ENCODE measurements around the gene FERMT1. TPM values are rescaled to one million over a fixed set of nuclear protein-coding genes. Genes with fewer than 3 reads are reported as not detected.

FERMT1 gene
- total RNA-seq, 1 experiment from 2014 or later: 70.8 TPM

DNA sequence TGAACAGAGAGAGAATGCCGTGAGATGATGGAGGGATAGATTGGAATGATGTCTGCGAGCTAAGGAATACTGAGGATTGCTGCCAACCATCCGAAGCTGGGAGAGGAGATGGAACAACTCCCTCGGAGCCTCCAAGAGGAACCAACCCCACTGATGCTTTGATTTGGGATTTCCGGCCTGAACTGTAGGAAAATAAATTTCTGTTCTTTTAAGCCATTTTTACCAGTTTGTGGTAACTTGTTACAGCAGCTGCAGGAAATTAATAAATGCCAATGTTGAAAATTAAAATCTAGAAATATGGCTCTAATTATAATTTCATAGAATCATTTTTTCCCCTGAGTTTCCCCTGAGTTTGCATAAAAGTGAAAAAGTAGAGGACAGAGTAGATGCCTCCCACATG is 83.1 kb downstream of the FERMT1 start:
- no peak for ATAC-seq
- BruUV-seq (replicated peaks): no TSS peak
- H3K36me3 ChIP-seq (ENCODE audit: low read depth, low read length): peaks cover 41% of the 10 kb centered on the region
- H3F3A ChIP-seq (ENCODE audit: low read length, unreplicated experiment): no peaks in the 10 kb centered on the region
- POLR2A ChIA-PET (ENCODE audit: unreplicated experiment): no interaction called here
- no peaks in the 10 kb centered on the region for H4K20me1 ChIP-seq (ENCODE audit: low read length)
- H2AFZ ChIP-seq (ENCODE audit: low read length): no peak overlapping the region
- H3K9ac ChIP-seq (ENCODE audit: low read length): no peak overlapping the region
- no peak for DNase-seq
- CTCF ChIA-PET: interaction anchor here (0.6 kb wide), 1 partner anchor 475 kb away, joined by 5 read pairs; no protein-coding TSS in a partner anchor
- no peak overlapping the region for H3K27ac ChIP-seq (ENCODE audit: low read length)
- H3K9me2 ChIP-seq (replicated peaks; ENCODE audit: low read length): no peaks in the 10 kb centered on the region
- TF ChIP-seq EZH2phosphoT487 (IDR thresholded peaks at IDR 0.05; ENCODE audit: borderline replicate concordance, low read length) (no peak), EZH2 (IDR thresholded peaks at IDR 0.05; ENCODE audit: low read length, unreplicated experiment) (no peak)
- TF ChIP-seq, protein P1, sequence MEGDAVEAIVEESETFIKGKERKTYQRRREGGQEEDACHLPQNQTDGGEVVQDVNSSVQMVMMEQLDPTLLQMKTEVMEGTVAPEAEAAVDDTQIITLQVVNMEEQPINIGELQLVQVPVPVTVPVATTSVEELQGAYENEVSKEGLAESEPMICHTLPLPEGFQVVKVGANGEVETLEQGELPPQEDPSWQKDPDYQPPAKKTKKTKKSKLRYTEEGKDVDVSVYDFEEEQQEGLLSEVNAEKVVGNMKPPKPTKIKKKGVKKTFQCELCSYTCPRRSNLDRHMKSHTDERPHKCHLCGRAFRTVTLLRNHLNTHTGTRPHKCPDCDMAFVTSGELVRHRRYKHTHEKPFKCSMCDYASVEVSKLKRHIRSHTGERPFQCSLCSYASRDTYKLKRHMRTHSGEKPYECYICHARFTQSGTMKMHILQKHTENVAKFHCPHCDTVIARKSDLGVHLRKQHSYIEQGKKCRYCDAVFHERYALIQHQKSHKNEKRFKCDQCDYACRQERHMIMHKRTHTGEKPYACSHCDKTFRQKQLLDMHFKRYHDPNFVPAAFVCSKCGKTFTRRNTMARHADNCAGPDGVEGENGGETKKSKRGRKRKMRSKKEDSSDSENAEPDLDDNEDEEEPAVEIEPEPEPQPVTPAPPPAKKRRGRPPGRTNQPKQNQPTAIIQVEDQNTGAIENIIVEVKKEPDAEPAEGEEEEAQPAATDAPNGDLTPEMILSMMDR (conservative IDR thresholded peaks at IDR 0.05; ENCODE audit: low read depth, low read length): no peak
- intact Hi-C loops (cut with micrococcal nuclease): no loop called here
- no peak overlapping the region for H3K4me2 ChIP-seq (ENCODE audit: low read length)
- H3K79me2 ChIP-seq (ENCODE audit: low read length): no peaks in the 10 kb centered on the region
- H3K4me1 ChIP-seq (ENCODE audit: insufficient read depth, low read length): no peaks in the 10 kb centered on the region
- no peaks in the 10 kb centered on the region for H3K27me3 ChIP-seq (ENCODE audit: low read length)
- no peak overlapping the region for H3K4me3 ChIP-seq (ENCODE audit: low read length)
- H3K9me3 ChIP-seq (ENCODE audit: low read length): no peaks in the 10 kb centered on the region

DNA sequence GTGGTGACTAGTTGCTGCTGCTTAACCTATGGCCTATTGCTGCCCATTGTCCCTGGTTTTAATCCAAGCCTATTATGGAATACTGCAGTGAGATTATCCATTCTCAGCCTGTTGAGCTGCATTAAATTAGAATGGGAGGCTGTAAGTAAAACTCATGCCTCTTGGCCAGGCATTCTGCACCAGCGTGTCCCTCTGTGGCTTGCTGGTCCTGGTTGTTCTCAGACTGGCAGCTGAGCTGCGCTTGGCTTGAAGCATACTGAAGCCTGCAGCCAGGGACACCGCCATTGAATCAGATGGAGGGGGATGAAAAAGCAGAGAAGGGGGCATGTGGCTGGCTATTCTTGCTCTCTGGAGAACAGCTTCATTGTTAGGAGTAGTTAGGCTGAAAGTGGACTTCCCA is 84.6 kb downstream of the FERMT1 start:
- Histone ChIP-seq H3K27ac (ENCODE audit: low read length) (no peak overlapping the region), H3F3A (ENCODE audit: low read length, unreplicated experiment) (no peaks in the 10 kb centered on the region), H2AFZ (ENCODE audit: low read length) (no peak overlapping the region), H3K79me2 (ENCODE audit: low read length) (no peaks in the 10 kb centered on the region), H3K27me3 (ENCODE audit: low read length) (no peaks in the 10 kb centered on the region), H3K36me3 (ENCODE audit: low read depth, low read length) (peaks cover 54% of the 10 kb centered on the region), H4K20me1 (ENCODE audit: low read length) (no peaks in the 10 kb centered on the region), H3K4me2 (ENCODE audit: low read length) (no peak overlapping the region), H3K9me2 (replicated peaks; ENCODE audit: low read length) (no peaks in the 10 kb centered on the region), H3K4me3 (ENCODE audit: low read length) (no peak overlapping the region), H3K9me3 (ENCODE audit: low read length) (no peaks in the 10 kb centered on the region), H3K4me1 (ENCODE audit: insufficient read depth, low read length) (no peaks in the 10 kb centered on the region), H3K9ac (ENCODE audit: low read length) (no peak overlapping the region)
- ChIA-PET POLR2A (ENCODE audit: unreplicated experiment) (no interaction called here), CTCF (no interaction called here)
- DNase-seq: no peak
- intact Hi-C loops (cut with micrococcal nuclease): no loop called here
- no peak for TF ChIP-seq EZH2phosphoT487 (IDR thresholded peaks at IDR 0.05; ENCODE audit: borderline replicate concordance, low read length)
- TF ChIP-seq, protein P1 (conservative IDR thresholded peaks at IDR 0.05; ENCODE audit: low read depth, low read length): no peak
- no peak for TF ChIP-seq EZH2 (IDR thresholded peaks at IDR 0.05; ENCODE audit: low read length, unreplicated experiment)
- no peak for ATAC-seq
- BruUV-seq (replicated peaks): no TSS peak

DNA sequence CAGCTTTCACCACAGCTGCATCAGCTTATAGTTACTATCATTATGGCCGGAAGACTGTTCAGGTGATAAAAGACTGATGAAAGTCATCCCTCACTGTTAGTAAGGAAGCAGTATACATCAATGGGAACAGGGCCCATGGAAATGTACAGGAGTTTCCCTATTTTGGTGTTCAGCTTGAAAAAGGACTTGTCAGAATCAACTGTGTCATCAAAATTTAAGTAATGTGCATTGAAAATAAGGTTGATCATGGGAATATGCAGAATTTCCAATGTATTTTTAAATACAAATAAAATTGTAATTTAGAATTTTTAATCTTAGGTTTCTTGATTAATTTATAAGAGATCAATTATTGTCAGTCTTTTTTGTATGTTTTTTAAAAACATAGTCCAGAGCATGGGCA is 85.7 kb downstream of the FERMT1 start:
- Histone ChIP-seq H3K4me3 (ENCODE audit: low read length) (no peak overlapping the region), H3F3A (ENCODE audit: low read length, unreplicated experiment) (no peaks in the 10 kb centered on the region), H3K4me2 (ENCODE audit: low read length) (no peak overlapping the region), H3K9me2 (replicated peaks; ENCODE audit: low read length) (no peaks in the 10 kb centered on the region), H3K9ac (ENCODE audit: low read length) (no peak overlapping the region), H3K4me1 (ENCODE audit: insufficient read depth, low read length) (no peaks in the 10 kb centered on the region), H3K36me3 (ENCODE audit: low read depth, low read length) (peaks cover 54% of the 10 kb centered on the region), H2AFZ (ENCODE audit: low read length) (no peak overlapping the region), H3K27ac (ENCODE audit: low read length) (no peak overlapping the region), H3K9me3 (ENCODE audit: low read length) (no peaks in the 10 kb centered on the region), H4K20me1 (ENCODE audit: low read length) (no peaks in the 10 kb centered on the region), H3K79me2 (ENCODE audit: low read length) (no peaks in the 10 kb centered on the region), H3K27me3 (ENCODE audit: low read length) (no peaks in the 10 kb centered on the region)
- no peak for ATAC-seq
- no peak for TF ChIP-seq EZH2 (IDR thresholded peaks at IDR 0.05; ENCODE audit: low read length, unreplicated experiment)
- TF ChIP-seq EZH2phosphoT487 (IDR thresholded peaks at IDR 0.05; ENCODE audit: borderline replicate concordance, low read length): no peak
- TF ChIP-seq, protein P1 (conservative IDR thresholded peaks at IDR 0.05; ENCODE audit: low read depth, low read length): no peak
- CTCF ChIA-PET: no interaction called here
- POLR2A ChIA-PET (ENCODE audit: unreplicated experiment): no interaction called here
- BruUV-seq (replicated peaks): no TSS peak
- intact Hi-C loops (cut with micrococcal nuclease): no loop called here
- no peak for DNase-seq

All from PC-3 (cell line).